Measurements from ENCODE around the gene SLC35F4.

SLC35F4 gene

GRCh38 chr14:57687416-57687815 is 178.5 kb downstream of the SLC35F4 start:
- Histone ChIP-seq H3K4me3 (ENCODE audit: low read depth in 1 of 2, low read length in 1 of 2) (no peak overlapping the region), H3K4me1 (ENCODE audit: control insufficient read depth in 1 of 2, insufficient read depth in 1 of 2, low read depth in 1 of 2, low read length in 1 of 2) (no peaks in the 10 kb centered on the region), H3K36me3 (no peaks in the 10 kb centered on the region), H3K27me3 (no peaks in the 10 kb centered on the region), H3K9me3 (no peaks in the 10 kb centered on the region), H3K27ac (no peak overlapping the region)
- TF ChIP-seq CTCF (IDR thresholded peaks at IDR 0.05) = no peak

- no peak for TF ChIP-seq CTCF (IDR thresholded peaks at IDR 0.05)
- Histone ChIP-seq H3K4me3 (ENCODE audit: low read depth in 1 of 2, low read length in 1 of 2) (no peak overlapping the region), H3K36me3 (no peaks in the 10 kb centered on the region), H3K27ac (no peak overlapping the region), H3K27me3 (no peaks in the 10 kb centered on the region), H3K9me3 (no peaks in the 10 kb centered on the region), H3K4me1 (ENCODE audit: control insufficient read depth in 1 of 2, insufficient read depth in 1 of 2, low read depth in 1 of 2, low read length in 1 of 2) (no peaks in the 10 kb centered on the region)
Observed at GRCh38 chr14:57686304-57686703, 179.6 kb downstream of the SLC35F4 start.

- Histone ChIP-seq H3K27ac (no peak overlapping the region), H3K36me3 (no peaks in the 10 kb centered on the region), H3K9me3 (no peaks in the 10 kb centered on the region), H3K4me1 (ENCODE audit: control insufficient read depth in 1 of 2, insufficient read depth in 1 of 2, low read depth in 1 of 2, low read length in 1 of 2) (no peaks in the 10 kb centered on the region), H3K4me3 (ENCODE audit: low read depth in 1 of 2, low read length in 1 of 2) (no peak overlapping the region), H3K27me3 (no peaks in the 10 kb centered on the region)
- no peak for TF ChIP-seq CTCF (IDR thresholded peaks at IDR 0.05)
Observed at GRCh38 chr14:57671021-57671420, 194.9 kb downstream of the SLC35F4 start.

- H3K27me3 ChIP-seq = no peaks in the 10 kb centered on the region
- no peaks in the 10 kb centered on the region for H3K4me1 ChIP-seq (ENCODE audit: control insufficient read depth in 1 of 2, insufficient read depth in 1 of 2, low read depth in 1 of 2, low read length in 1 of 2)
- H3K36me3 ChIP-seq = no peaks in the 10 kb centered on the region
- no peak overlapping the region for H3K27ac ChIP-seq
- no peak for TF ChIP-seq CTCF (IDR thresholded peaks at IDR 0.05)
- no peaks in the 10 kb centered on the region for H3K9me3 ChIP-seq
- no peak overlapping the region for H3K4me3 ChIP-seq (ENCODE audit: low read depth in 1 of 2, low read length in 1 of 2)
Observed at GRCh38 chr14:57660208-57660607, 205.7 kb downstream of the SLC35F4 start.

- H3K9me3 ChIP-seq = no peaks in the 10 kb centered on the region
- no peak for TF ChIP-seq CTCF (IDR thresholded peaks at IDR 0.05)
- no peak overlapping the region for H3K27ac ChIP-seq
Observed at GRCh38 chr14:57659052-57659451, 206.8 kb downstream of the SLC35F4 start.

GRCh38 chr14:57657487-57657886 is 208.4 kb downstream of the SLC35F4 start:
- no peak for TF ChIP-seq CTCF (IDR thresholded peaks at IDR 0.05)
- H3K9me3 ChIP-seq = no peaks in the 10 kb centered on the region

More at GRCh38 chr14:57659052-57659451, 206.8 kb downstream of the SLC35F4 start:
- no peaks in the 10 kb centered on the region for H3K36me3 ChIP-seq
- H3K27me3 ChIP-seq = no peaks in the 10 kb centered on the region
- no peaks in the 10 kb centered on the region for H3K4me1 ChIP-seq (ENCODE audit: control insufficient read depth in 1 of 2, insufficient read depth in 1 of 2, low read depth in 1 of 2, low read length in 1 of 2)
- H3K4me3 ChIP-seq (ENCODE audit: low read depth in 1 of 2, low read length in 1 of 2) = no peak overlapping the region

More at GRCh38 chr14:57657487-57657886, 208.4 kb downstream of the SLC35F4 start:
- Histone ChIP-seq H3K4me1 (ENCODE audit: control insufficient read depth in 1 of 2, insufficient read depth in 1 of 2, low read depth in 1 of 2, low read length in 1 of 2) (no peaks in the 10 kb centered on the region), H3K27ac (no peak overlapping the region), H3K27me3 (no peaks in the 10 kb centered on the region), H3K36me3 (no peaks in the 10 kb centered on the region), H3K4me3 (ENCODE audit: low read depth in 1 of 2, low read length in 1 of 2) (no peak overlapping the region)

All from neutrophil (primary cell).